Astrocyte of the spinal cord (primary cell): ENCODE data around the gene DVL2.

ENCODE experiments used
- DNase-seq: peaks from one replicate; pipeline ENCODE4 v3.0.0; 2011; ENCODE audit warnings: low read depth, low spot score
- H3K4me3 ChIP-seq: 2 replicates; pipeline ENCODE4 v1.5.1; 2011; ENCODE audit warnings: low read depth, mild to moderate bottlenecking, low read length, moderate library complexity
- CTCF ChIP-seq: IDR thresholded peaks from 2 replicates; pipeline ENCODE4 v1.5.1; 2012; ENCODE audit warnings: low read depth, mild to moderate bottlenecking, low read length, inconsistent platforms
- in situ Hi-C: cut with HindIII; loops from 2 replicates; pipeline ENCODE4 v1.10.0; 2017; ENCODE audit warnings: low sequenced_read_pairs

Gene DVL2

DNA sequence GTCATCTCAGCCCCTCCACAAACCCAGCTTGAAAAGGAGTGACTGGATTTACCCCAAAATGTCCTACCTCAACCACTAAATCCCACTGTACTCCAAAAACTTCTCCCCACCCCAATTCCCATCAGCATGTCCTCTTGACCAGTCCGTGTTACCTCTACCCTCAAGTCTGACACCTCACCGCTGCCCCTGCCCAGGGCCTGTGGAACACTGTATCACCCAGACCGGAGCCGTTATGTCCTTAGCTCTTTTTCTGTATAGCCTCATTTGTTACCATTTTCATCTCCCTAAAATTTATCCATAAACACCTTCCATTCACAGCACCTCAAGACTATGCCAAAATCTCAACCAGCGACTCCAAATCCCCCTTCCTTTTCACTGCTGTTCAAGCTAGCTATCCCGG is 2.5 kb upstream of the DVL2 start:
- no peak for DNase-seq
- no peak for TF ChIP-seq CTCF
- H3K4me3 ChIP-seq, result no peak overlapping the region
- in situ Hi-C loops, result no loop called here

DNA sequence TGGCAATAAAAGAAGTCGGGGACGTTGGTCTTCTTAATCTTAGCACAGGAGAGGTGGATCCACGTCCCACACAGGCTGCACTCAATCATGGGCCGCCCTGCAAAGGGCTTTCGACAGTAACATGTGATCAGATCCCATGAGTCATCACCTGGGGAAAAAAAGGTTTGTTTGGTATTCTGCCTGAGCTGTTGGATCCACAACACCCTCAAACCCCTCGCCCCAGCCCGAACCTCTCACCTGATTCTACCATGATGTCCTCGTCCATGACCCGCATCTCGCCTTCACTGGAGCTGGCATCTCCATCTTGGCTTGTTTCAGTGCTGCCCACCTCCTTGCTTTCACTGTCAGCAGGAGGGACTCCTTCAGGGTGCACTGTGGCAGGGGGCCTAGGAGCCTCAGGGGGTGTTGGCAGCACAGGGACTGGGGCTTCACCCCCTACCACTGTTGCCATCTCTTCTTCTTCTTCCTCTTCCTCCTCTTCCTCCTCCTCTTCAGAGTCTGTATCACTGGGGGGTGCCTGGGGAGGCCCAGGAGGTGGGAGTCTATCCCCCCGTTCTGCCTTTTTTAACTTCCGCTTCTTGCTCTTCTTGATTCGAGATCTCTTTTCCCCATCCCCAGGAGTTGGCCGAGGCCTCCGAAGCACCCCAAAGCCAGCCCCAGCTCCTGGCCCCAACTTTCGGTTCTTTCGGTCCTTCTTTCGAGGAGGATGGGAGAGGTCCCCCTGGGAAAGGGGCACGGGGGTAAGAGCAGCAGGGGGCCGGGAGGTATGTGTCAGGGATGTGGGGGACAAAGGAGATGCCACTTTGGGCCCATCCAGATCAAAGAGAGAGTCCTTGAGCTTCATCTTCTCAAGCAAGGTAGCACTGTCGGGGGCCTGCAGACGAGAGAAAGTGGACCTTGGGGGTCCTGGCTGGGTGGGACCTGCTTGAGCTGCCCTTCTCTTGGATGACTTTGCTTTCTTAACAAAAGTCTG is 1.7 kb upstream of the DVL2 start:
- in situ Hi-C loops, result no loop called here
- no peak for DNase-seq
- TF ChIP-seq CTCF, result no peak
- H3K4me3 ChIP-seq, result no peak overlapping the region

- no peak for TF ChIP-seq CTCF
- no peak for DNase-seq
- in situ Hi-C loops, result no loop called here
- H3K4me3 ChIP-seq, result peak overlapping the region; percentile 66
Observed at GRCh38 chr17:7233701-7234082, 625 bp downstream of the DVL2 start.

DNA sequence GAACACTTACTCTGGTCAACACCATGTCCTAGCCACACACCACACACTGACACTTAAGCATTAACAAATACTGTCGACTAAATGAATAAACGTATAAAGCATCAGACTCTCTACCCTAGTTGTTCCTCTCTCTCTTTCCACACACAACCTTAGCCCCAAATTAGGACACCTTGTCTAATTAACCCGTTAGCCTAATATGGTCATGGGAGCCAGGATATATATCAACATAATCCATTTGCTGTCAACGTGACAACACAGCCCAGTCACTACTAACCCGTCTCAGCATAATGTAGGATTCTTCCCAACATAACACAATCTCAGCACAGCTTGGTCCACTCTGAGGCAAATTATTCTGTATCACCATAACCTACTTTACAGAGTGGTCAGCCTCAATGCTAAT is 2.2 kb downstream of the DVL2 start:
- in situ Hi-C loops, result no loop called here
- no peak overlapping the region for H3K4me3 ChIP-seq
- no peak for TF ChIP-seq CTCF
- no peak for DNase-seq

DNA sequence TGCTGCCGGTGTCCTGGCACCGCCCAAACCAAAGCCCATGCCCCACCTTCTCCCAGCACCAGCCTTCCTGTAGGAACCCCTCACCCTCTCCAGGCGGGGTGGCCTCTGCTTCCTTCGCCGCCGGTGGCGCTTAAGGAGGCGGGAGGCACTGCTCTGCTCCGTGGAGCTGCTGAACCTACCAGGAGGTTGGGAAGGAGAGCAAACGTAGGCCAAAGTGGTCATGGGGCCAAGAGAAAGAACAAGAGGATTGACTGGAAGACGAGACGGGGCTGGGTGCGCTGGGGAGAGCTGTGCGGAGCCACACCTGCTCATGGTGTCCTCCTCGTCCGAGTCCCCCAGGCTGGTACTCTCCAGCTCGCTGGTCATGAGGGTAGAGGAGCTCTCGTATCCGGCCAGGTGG is 4.8 kb downstream of the DVL2 start:
- in situ Hi-C loops, result no loop called here
- no peak for DNase-seq
- no peak for TF ChIP-seq CTCF
- H3K4me3 ChIP-seq, result no peak overlapping the region

GRCh38 chr17:7228920-7229319 is 5.4 kb downstream of the DVL2 start:
- TF ChIP-seq CTCF, result no peak
- in situ Hi-C loops, result no loop called here
- H3K4me3 ChIP-seq, result no peak overlapping the region
- no peak for DNase-seq
